ENCODE data around the gene YJEFN3.

DNA sequence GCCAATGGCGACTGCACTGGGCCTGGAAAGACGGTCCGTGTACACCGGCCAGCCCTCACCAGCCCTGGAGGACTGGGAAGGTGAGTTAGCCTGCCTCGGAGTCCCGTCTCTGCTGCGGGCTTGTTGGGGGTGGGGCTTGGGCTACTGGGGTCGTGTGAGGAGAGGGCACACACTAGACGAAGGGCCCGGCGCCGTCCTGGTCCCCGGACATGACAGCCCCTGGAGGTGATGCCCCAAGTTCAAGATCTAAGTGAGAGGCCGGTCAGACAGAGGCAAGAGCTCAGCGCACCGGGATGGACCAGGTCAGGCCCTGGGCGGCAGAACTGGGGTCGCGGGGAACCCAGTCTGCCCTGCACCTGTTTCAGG is 11.0 kb downstream of the YJEFN3 start:
- TF ChIP-seq POLR2A (IDR thresholded peaks at IDR 0.05; ENCODE audit: low read depth, low read length) (no peak), POLR2AphosphoS5 (IDR thresholded peaks at IDR 0.05; ENCODE audit: low read depth, low read length) (no peak), TAF1 (IDR thresholded peaks at IDR 0.05; ENCODE audit: low read depth, low read length) (no peak), SPI1 (IDR thresholded peaks at IDR 0.05; ENCODE audit: low read depth, low read length) (no peak)

All from GM12891 (cell line).